ENCODE measurements around the gene LDLRAD3. TPM values are rescaled to one million over a fixed set of nuclear protein-coding genes. Genes with fewer than 3 reads are reported as not detected.

Gene LDLRAD3
- total RNA-seq, 1 donor from 2014 or later: 39.1 TPM

GRCh38 chr11:36274414-36274813 lies 330.6 kb downstream of the LDLRAD3 start:
- DNase-seq (ENCODE audit: low spot score in 2 of 2, unreplicated experiment in 2 of 2): no peak

DNA sequence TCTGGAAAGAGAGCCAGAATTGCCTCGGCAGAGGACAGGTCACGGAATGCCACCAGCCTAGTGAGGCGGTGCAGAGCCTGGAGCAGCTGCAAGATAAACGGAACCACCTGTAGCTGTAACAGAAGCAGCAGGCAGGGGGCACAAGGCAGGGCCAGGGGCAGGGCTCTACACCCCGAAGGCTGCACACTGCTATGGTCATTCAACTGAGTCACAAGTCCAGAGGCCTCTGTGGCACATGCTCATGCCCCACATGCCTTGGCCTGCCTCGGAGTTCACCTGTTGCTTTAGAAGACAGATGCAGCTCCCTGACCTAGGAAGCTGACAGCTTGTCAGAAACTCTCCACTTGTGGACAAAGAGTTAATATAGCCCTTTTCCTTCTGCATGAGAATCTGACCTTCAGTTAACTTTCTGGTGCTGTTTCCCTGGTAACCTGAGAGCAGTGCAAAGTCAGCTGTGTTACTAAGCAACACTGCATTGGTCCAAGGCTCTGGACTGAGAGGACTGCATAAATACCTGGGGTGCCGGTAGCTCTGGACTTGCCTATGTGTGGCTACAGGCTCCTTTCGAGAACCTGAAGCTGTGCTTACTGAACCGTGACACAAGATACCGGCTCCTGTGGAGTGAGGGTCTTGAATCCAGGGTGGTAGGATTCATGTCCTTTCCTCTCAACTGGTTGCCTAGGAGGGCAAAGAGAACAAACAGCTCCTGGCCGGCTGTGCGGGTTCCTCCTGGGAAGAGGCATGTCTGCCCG lies 334.8 kb downstream of the LDLRAD3 start:
- Mint-ChIP-seq H3K27me3 (ENCODE audit: low read depth) (no peaks in the 10 kb centered on the region), H3K4me1 (no peaks in the 10 kb centered on the region), H3K27ac (no peak overlapping the region), H3K9me3 (peaks cover 25% of the 10 kb centered on the region), H3K36me3 (peaks cover 34% of the 10 kb centered on the region), H3K4me3 (no peak overlapping the region)
- DNase-seq (ENCODE audit: low spot score in 2 of 2, unreplicated experiment in 2 of 2): no peak
- no peak for TF ChIP-seq CTCF (IDR thresholded peaks at IDR 0.05; ENCODE audit: unreplicated experiment)

More at GRCh38 chr11:36274414-36274813, 330.6 kb downstream of the LDLRAD3 start:
- Mint-ChIP-seq H3K4me3 (no peak overlapping the region), H3K4me1 (no peaks in the 10 kb centered on the region), H3K36me3 (peaks cover 45% of the 10 kb centered on the region), H3K27ac (no peak overlapping the region), H3K27me3 (ENCODE audit: low read depth) (no peaks in the 10 kb centered on the region), H3K9me3 (peaks cover 7% of the 10 kb centered on the region)
- no peak for TF ChIP-seq CTCF (IDR thresholded peaks at IDR 0.05; ENCODE audit: unreplicated experiment)

DNA sequence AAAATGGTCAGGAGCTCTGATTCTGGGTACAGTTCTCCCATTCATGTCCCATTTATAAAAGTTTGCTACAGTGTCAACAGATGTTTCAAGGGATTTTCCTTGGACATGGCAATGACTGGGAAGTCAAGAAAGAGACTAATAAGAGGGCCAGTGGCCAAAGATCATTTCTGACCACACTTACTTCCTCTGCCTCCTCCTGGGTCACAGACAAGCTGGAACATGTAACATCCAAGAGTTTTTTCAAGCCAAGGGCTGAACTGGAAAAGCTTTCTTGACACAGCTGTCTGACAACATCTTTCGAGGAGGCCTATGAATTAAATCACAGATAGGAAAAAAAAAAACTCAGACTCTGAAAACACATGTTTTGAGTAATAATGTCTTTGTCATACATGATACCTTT lies 336.7 kb downstream of the LDLRAD3 start:
- TF ChIP-seq CTCF (IDR thresholded peaks at IDR 0.05; ENCODE audit: unreplicated experiment): no peak
- no peak for DNase-seq (ENCODE audit: low spot score in 2 of 2, unreplicated experiment in 2 of 2)
- H3K27me3 Mint-ChIP-seq (ENCODE audit: low read depth): no peaks in the 10 kb centered on the region

More for the DNA sequence above, 336.7 kb downstream of the LDLRAD3 start:
- H3K4me1 Mint-ChIP-seq: no peaks in the 10 kb centered on the region
- peaks cover 27% of the 10 kb centered on the region for H3K36me3 Mint-ChIP-seq
- peaks cover 25% of the 10 kb centered on the region for H3K9me3 Mint-ChIP-seq
- H3K4me3 Mint-ChIP-seq: no peak overlapping the region
- H3K27ac Mint-ChIP-seq: no peak overlapping the region

Small RNAs within 50 kb of the gene (microRNA-seq; reads per million reads assigned to microRNA genes)
- gene MIR3973: not detected
